GM18951 (cell line): ENCODE results near the gene SIDT2.

Experiments used
- POLR2A ChIP-seq: IDR thresholded peaks from 4 replicates; pipeline ENCODE4 v1.6.1; 2011; ENCODE audit warnings: mild to moderate bottlenecking; ENCODE audit not compliant: insufficient read length, insufficient read depth; ENCODE audit errors: extremely low read depth
- in situ Hi-C: fragments of 300-500 bp; cut with MboI; formaldehyde crosslinking; loops from one replicate; pipeline ENCODE4 v1.12.0; 2022; ENCODE audit warnings: low sequenced_read_pairs, mixed read lengths, inconsistent platforms; ENCODE audit not compliant: unreplicated experiment

The SIDT2 gene

DNA sequence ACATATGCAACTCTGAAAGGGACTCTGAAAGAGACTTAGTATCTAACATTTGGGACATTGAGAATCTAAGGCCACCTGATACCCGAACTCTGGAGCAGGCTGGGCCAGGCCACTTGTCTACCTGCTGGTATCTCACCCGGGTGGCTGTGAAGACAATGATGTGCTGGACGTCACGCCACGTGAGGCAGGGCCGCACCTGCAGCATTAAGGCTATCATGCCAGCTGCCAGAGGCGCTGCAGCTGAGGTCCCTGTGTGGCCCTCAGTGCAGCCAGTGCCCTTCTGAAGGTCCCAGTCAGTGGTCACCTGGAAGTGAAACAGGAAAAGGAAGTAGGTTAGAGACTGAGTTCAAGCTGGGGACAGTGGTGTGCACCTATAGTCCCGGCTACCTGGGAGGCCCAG, 40.9 kb downstream of the SIDT2 start:
- TF ChIP-seq POLR2A, result no peak
- in situ Hi-C loops, result no loop called here

DNA sequence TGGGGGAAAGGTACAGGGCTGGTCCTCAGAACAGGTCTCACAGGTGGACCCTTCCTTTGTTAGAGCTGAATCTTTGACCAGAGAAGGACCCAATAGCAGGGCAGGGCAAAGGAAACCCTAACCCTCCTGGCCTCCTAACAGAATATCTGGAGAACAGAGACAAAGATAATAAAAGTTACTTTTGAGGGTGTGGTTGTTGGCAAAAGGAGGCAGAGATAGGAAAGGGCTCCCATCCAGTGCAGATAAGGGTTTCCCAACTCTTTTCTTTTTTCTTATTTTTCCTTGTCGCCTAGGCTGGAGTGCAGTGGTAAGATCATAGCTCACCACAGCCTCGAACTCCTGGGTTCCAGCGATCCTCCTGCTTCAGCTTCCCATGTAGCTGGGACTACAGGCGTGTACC, 41.5 kb downstream of the SIDT2 start:
- no peak for TF ChIP-seq POLR2A
- in situ Hi-C loops, result no loop called here

DNA sequence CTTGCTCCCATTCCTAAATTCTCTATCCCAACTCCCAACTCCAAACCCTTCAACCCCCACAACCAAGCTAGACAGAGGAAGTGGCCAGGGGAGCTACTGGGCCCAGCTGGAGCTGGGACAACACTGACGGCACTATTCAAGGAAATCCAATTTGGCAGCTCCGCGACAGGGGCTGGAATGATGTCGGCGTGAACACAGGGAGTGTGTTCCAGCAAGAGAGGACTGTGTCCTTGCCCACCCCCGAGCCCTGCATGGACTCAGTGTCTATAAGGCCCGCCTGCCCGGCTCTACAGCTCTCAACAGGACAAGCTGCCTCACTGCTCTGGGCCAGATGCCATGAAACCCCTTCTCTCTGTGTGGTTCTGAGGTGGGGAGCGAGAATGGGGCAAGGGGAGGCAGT, 42.0 kb downstream of the SIDT2 start:
- TF ChIP-seq POLR2A, result no peak
- in situ Hi-C loops, result no loop called here

DNA sequence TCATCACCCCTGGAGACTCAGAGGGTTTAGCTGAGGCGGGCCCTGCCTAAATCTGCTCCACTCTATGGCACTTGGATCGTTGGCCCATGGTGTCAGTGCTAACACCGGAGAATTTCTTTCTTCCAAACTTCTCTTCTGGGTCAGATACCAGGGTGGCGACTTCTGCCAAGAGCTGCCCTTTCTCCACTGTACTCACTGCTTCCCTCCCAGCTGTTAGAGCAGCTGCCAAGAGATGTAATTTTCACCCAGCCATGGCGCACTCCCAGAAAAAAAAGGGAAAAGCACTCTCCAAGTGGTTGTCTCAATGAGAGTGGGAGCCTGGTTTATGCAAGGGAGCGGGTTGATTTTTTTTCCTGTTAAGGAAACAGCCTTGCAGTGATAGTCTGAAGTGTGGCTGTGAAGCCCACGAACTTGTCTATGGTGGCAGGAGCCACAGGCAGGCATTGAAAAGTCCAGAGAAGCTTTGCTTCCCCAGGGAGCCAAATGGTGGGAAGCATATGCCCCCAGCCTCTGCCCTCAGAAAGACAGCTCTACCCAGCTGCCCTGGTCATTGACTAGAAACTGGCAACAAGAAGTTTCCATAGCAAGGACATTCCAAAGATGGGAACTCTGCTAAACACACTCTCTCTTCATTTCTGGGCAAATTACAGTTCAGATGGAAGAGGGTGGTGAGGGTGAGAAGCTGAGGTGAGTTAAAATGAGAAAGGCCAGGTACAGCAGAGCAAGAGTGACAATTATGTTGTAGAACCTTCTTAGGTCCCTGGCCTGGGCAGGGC, 42.6 kb downstream of the SIDT2 start:
- TF ChIP-seq POLR2A, result no peak
- in situ Hi-C loops, result no loop called here

DNA sequence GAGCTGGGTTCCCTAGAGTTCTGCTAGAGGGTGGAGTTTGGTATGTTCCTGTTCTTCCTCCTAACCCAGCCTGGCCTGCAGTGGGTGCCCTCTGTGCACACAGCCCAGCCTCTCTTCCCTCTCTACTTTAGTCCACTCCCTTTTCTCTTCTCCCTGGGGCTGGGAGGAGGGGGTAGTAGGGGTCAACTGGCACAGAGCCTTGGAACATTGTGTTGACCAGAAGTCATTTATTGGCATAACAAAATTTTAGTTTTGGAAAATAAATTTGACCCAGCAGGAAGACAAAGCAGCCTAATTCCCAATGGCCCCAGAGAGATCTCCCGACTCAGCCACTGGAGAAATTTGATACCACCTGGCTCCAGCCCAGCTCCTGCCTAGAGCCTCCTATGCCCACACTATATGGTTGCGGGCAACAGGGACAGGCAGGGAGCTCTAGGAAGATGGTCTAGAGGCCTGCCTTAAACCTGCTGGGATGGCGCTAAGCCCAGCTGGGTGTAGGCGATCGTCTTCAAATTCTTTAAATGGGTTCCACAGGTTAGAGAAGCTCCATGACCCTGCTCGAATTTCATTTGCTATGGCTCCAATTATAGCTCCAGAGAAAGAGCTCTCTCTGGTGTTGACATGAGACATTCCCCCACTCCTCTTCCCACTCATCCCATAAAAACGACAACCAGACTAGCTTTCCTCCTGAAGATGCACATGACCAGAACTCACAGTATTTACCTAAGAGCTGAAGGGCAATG, 43.4 kb downstream of the SIDT2 start:
- no peak for TF ChIP-seq POLR2A
- in situ Hi-C loops, result no loop called here

GRCh38 chr11:117222991-117223740, 44.6 kb downstream of the SIDT2 start:
- in situ Hi-C loops, result no loop called here
- no peak for TF ChIP-seq POLR2A

GRCh38 chr11:117223741-117224689, 45.5 kb downstream of the SIDT2 start:
- in situ Hi-C loops, result no loop called here
- TF ChIP-seq POLR2A, result no peak

DNA sequence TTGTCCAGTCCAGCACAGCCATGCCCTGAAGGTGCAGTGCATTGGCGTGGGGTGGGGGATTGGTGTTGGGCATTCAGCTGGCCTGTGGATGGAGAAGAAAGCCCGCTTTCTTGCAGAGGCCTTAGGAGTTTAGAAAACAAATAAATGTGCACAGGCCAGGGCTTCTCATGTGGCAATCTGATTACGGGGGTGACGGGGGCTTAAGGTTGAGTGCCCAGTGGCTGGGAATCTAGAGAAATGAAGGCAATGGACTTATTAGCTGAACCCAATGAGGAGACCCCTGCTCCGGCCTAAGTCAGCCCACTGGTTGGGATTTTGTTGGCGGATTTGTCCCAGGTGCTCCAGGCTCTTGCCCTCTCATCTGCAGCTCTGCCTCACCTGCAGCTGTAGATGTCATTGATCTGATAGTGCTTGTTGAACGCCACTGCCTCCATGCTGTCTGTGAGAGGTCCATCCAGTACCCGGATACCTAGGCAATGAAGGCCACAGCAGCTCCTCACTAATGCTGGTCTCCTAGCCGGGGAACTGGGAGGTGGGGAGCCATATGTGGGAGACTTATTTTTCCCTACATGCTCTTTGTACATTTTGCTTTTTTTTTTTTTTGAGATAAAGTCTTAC, 47.1 kb downstream of the SIDT2 start:
- in situ Hi-C loops, result no loop called here
- no peak for TF ChIP-seq POLR2A

DNA sequence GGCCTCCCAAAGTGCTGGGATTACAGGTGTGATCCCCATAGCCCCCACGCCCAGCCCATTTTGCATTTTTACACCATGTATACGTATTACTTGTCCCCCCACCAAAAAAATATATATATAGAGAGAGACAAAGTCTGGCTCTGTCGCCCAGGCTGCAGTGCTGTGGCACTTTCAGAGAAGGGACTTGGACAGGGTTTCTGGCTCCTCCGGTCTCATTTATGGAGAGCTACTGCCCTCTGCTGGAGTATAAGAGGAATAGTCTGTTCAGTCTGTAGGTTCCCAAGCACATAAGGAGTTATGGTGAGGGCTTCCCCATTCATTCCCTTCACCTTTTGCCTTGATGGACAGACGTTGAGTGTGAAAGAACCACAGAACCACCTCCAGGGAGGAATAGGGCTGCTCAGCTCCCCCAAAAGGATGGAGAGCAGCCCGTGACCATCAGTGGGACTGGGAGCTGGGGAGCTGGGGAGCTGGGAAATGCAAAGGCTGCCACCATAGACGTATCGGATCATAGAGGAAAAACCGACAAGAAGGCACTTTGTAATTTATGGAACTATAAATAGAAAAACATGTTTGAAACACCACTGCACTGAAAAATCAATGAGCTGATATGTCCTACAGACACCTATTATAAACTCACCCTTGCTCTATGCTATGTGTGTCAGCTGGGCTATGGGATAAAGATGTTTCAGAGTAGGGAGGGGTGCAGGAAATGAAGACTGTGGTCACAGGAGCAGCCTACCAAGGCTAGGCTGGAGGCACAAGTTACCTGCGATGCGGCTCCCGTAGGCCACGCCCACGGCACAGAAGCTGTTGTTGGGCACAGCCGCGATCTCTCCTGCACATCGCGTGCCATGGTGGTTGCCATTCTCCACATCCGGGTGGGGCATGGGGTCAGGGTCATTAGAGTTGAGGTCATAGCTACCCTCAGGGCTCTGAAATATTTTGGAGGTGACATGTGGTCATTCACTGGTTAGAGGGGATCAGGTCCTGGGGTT, 48.1 kb downstream of the SIDT2 start:
- in situ Hi-C loops, result no loop called here
- no peak for TF ChIP-seq POLR2A

- in situ Hi-C loops, result no loop called here
These were observed 49.5 kb downstream of the SIDT2 start for GRCh38 chr11:117228091-117228490.

DNA sequence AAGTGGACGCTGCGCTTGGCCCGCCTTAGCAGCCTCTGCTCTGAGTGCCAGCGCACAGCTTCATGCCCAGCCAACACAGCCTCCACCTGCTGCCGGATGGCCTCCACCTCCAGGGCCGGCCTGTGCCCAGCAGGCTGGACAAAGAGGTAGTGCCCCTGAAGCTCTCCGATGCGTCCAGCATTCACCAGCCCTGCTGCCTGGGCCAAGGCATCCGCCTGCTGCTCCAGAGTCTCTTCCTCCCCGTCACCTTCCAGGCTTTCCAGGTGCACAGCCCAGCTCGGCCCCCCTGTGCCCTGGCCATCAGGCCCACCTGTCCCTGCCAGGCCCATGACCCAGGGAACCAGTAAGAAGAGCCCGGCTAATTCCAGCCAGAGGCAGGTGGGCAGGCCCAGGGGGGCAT, 50.9 kb downstream of the SIDT2 start:
- TF ChIP-seq POLR2A, result no peak

More at GRCh38 chr11:117228091-117228490, 49.5 kb downstream of the SIDT2 start:
- TF ChIP-seq POLR2A, result no peak

More for the DNA sequence above, 50.9 kb downstream of the SIDT2 start:
- in situ Hi-C loops, result no loop called here
